ENCODE measurements around the gene RNASE8. TPM values are rescaled to one million over a fixed set of nuclear protein-coding genes. Genes with fewer than 3 reads are reported as not detected.

Gene RNASE8
- total and polyA plus RNA-seq, 9 donors = not detected

GRCh38 chr14:21043974-21044618 lies 13.5 kb upstream of the RNASE8 start:
- intact Hi-C loops (cut with DNase I) = loop anchor here in 1 of 4 donors (10.0 kb wide), 1 partner anchor 49 kb away; the partner anchor contains the start of gene SLC39A2
- H3K27ac ChIP-seq = no peak overlapping the region

GRCh38 chr14:21047378-21047781 lies 10.2 kb upstream of the RNASE8 start:
- intact Hi-C loops (cut with DNase I) = loop anchor here in 1 of 4 donors (10.0 kb wide), 1 partner anchor 53 kb away; the partner anchor contains the start of gene SLC39A2
- WGBS, 3 donors = 64 to 80% (median 79%) methylated on average over 2 of the region's 2 CpGs
- Histone ChIP-seq H3K36me3 (no peaks in the 10 kb centered on the region), H3K27ac (no peak overlapping the region), H3K9me3 (no peaks in the 10 kb centered on the region), H3K4me1 (ENCODE audit: insufficient read depth) (peaks cover 3% of the 10 kb centered on the region), H3K4me3 (no peak overlapping the region), H3K27me3 (no peaks in the 10 kb centered on the region)
- TF ChIP-seq POLR2A (IDR thresholded peaks at IDR 0.05) (no peak), CTCF (IDR thresholded peaks at IDR 0.05) (no peak), EP300 (IDR thresholded peaks at IDR 0.05) (no peak)
- no peak for DNase-seq

More at GRCh38 chr14:21043974-21044618, 13.5 kb upstream of the RNASE8 start:
- 53 to 61% (median 55%) methylated on average over 6 of the region's 6 CpGs for WGBS, 3 donors
- TF ChIP-seq CTCF (IDR thresholded peaks at IDR 0.05) (no peak), POLR2A (IDR thresholded peaks at IDR 0.05) (no peak), EP300 (IDR thresholded peaks at IDR 0.05) (no peak)
- H3K4me1 ChIP-seq (ENCODE audit: insufficient read depth) = peaks cover 7% of the 10 kb centered on the region
- no peak for DNase-seq
- H3K4me3 ChIP-seq = no peak overlapping the region
- no peaks in the 10 kb centered on the region for H3K27me3 ChIP-seq
- no peaks in the 10 kb centered on the region for H3K9me3 ChIP-seq
- H3K36me3 ChIP-seq = no peaks in the 10 kb centered on the region

- intact Hi-C loops (cut with DNase I) = loop anchor here in 1 of 4 donors (10.0 kb wide), 1 partner anchor 54 kb away; the partner anchor contains the start of gene SLC39A2
- Histone ChIP-seq H3K9me3 (no peaks in the 10 kb centered on the region), H3K27me3 (no peaks in the 10 kb centered on the region), H3K27ac (no peak overlapping the region), H3K36me3 (no peaks in the 10 kb centered on the region), H3K4me3 (no peak overlapping the region), H3K4me1 (ENCODE audit: insufficient read depth) (peaks cover 3% of the 10 kb centered on the region)
- 41 to 47% (median 45%) methylated on average over 2 of the region's 2 CpGs for WGBS, 3 donors
- no peak for TF ChIP-seq POLR2A (IDR thresholded peaks at IDR 0.05)
- no peak for TF ChIP-seq CTCF (IDR thresholded peaks at IDR 0.05)
- no peak for TF ChIP-seq EP300 (IDR thresholded peaks at IDR 0.05)
- DNase-seq = no peak
Measured at GRCh38 chr14:21048638-21049037, 9.0 kb upstream of the RNASE8 start.

GRCh38 chr14:21049271-21049673 lies 8.3 kb upstream of the RNASE8 start:
- no peak overlapping the region for H3K4me3 ChIP-seq
- no peaks in the 10 kb centered on the region for H3K9me3 ChIP-seq
- no peak overlapping the region for H3K27ac ChIP-seq
- intact Hi-C loops (cut with DNase I) = loop anchor here in 1 of 4 donors (10.0 kb wide), 1 partner anchor 54 kb away; the partner anchor contains the start of gene SLC39A2
- peaks cover 3% of the 10 kb centered on the region for H3K4me1 ChIP-seq (ENCODE audit: insufficient read depth)
- H3K27me3 ChIP-seq = no peaks in the 10 kb centered on the region
- 42 to 52% (median 45%) methylated on average over 3 of the region's 3 CpGs for WGBS, 3 donors
- DNase-seq = no peak
- H3K36me3 ChIP-seq = no peaks in the 10 kb centered on the region
- TF ChIP-seq EP300 (IDR thresholded peaks at IDR 0.05) (no peak), POLR2A (IDR thresholded peaks at IDR 0.05) (no peak), CTCF (IDR thresholded peaks at IDR 0.05) (no peak)
